Measurements from ENCODE around the gene TADA3. TPM values are rescaled to one million over a fixed set of nuclear protein-coding genes. Genes with fewer than 3 reads are reported as not detected.

Gene TADA3
- total and polyA plus RNA-seq, 2 experiments from 2014 or later: 29.1 to 61.7 TPM

GRCh38 chr3:9828801-9829755 lies 36.8 kb upstream of the TADA3 start (continued):
- TF ChIP-seq ZNF462 (CRISPR knock-in tag; IDR thresholded peaks at IDR 0.05): no peak
- TF ChIP-seq CTCF (conservative IDR thresholded peaks at IDR 0.05; ENCODE audit: low read depth in 2 of 2): no peak
- no peak for TF ChIP-seq STAT1 (IDR thresholded peaks at IDR 0.05; ENCODE audit: unreplicated experiment)
- TF ChIP-seq, protein P1, sequence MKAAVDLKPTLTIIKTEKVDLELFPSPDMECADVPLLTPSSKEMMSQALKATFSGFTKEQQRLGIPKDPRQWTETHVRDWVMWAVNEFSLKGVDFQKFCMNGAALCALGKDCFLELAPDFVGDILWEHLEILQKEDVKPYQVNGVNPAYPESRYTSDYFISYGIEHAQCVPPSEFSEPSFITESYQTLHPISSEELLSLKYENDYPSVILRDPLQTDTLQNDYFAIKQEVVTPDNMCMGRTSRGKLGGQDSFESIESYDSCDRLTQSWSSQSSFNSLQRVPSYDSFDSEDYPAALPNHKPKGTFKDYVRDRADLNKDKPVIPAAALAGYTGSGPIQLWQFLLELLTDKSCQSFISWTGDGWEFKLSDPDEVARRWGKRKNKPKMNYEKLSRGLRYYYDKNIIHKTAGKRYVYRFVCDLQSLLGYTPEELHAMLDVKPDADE (IDR thresholded peaks at IDR 0.05): no peak

Data from GM23338 (cell line).